Measurements from ENCODE around the gene CHFR.
"Not testable (repeated sequence)": the region's sequence is repeated elsewhere in the genome, so short reads cannot be mapped to it uniquely, and the experiment has no call there.

Gene CHFR

GRCh38 chr12:132851465-132851864 lies 35.9 kb downstream of the CHFR start:
- no peaks in the 10 kb centered on the region for H3K4me1 ChIP-seq (ENCODE audit: control extremely low read depth in 1 of 4, control insufficient read depth in 4 of 4, insufficient read depth in 4 of 4, low read length in 3 of 4)
- WGBS (ENCODE audit: insufficient coverage), result 97% methylated on average over 15 of the region's 25 CpGs
- ChIA-PET POLR2A (no interaction called here), CTCF (interaction anchor here (0.7 kb wide), 1 partner anchor 18 kb away, joined by 4 read pairs; no protein-coding TSS in a partner anchor)
- H3K9me3 ChIP-seq (ENCODE audit: control extremely low read depth in 1 of 5, control insufficient read depth in 4 of 5, insufficient read depth in 2 of 5, low read depth in 1 of 5, low read length in 4 of 5), result peaks cover 0 to 2% (median 0%) of the 10 kb centered on the region in 5 experiments
- H3K4me3 ChIP-seq (ENCODE audit: control insufficient read depth in 1 of 7, extremely low read depth in 1 of 7, insufficient read depth in 4 of 7, low read depth in 2 of 7, low read length in 6 of 7), result no peak overlapping the region
- peaks cover 2 to 79% (median 66%) of the 10 kb centered on the region in 4 experiments for H3K36me3 ChIP-seq (ENCODE audit: control insufficient read depth in 4 of 4, insufficient read depth in 4 of 4, low read length in 3 of 4)
- no peak overlapping the region for H3K27ac ChIP-seq (ENCODE audit: insufficient read depth in 1 of 2, low read depth in 1 of 2, low read length in 2 of 2, poor library complexity in 1 of 2, severe bottlenecking in 2 of 2)
- no peaks in the 10 kb centered on the region for H3K27me3 ChIP-seq (replicated peaks in 2 of 5; ENCODE audit: control insufficient read depth in 4 of 5, insufficient read depth in 5 of 5, low read length in 4 of 5)
- no peak for DNase-seq

- ChIA-PET POLR2A (no interaction called here), CTCF (no interaction called here)
- H3K4me3 ChIP-seq (ENCODE audit: control insufficient read depth in 1 of 7, extremely low read depth in 1 of 7, insufficient read depth in 4 of 7, low read depth in 2 of 7, low read length in 6 of 7), result no peak overlapping the region
- no peaks in the 10 kb centered on the region for H3K4me1 ChIP-seq (ENCODE audit: control extremely low read depth in 1 of 4, control insufficient read depth in 4 of 4, insufficient read depth in 4 of 4, low read length in 3 of 4)
- no peak overlapping the region for H3K27ac ChIP-seq (ENCODE audit: insufficient read depth in 1 of 2, low read depth in 1 of 2, low read length in 2 of 2, poor library complexity in 1 of 2, severe bottlenecking in 2 of 2)
- H3K9me3 ChIP-seq (ENCODE audit: control extremely low read depth in 1 of 5, control insufficient read depth in 4 of 5, insufficient read depth in 2 of 5, low read depth in 1 of 5, low read length in 4 of 5), result no peaks in the 10 kb centered on the region
- peaks cover 2 to 76% (median 61%) of the 10 kb centered on the region in 4 experiments for H3K36me3 ChIP-seq (ENCODE audit: control insufficient read depth in 4 of 4, insufficient read depth in 4 of 4, low read length in 3 of 4)
- 94% methylated on average over 11 of the region's 16 CpGs for WGBS (ENCODE audit: insufficient coverage)
- no peaks in the 10 kb centered on the region for H3K27me3 ChIP-seq (replicated peaks in 2 of 5; ENCODE audit: control insufficient read depth in 4 of 5, insufficient read depth in 5 of 5, low read length in 4 of 5)
- DNase-seq, result no peak
These were observed 37.1 kb downstream of the CHFR start for GRCh38 chr12:132850291-132850690.

- H3K4me3 ChIP-seq (ENCODE audit: control insufficient read depth in 1 of 7, extremely low read depth in 1 of 7, insufficient read depth in 4 of 7, low read depth in 2 of 7, low read length in 6 of 7), result no peak overlapping the region
- WGBS (ENCODE audit: insufficient coverage), result 95% methylated on average over 12 of the region's 13 CpGs
- H3K4me1 ChIP-seq (ENCODE audit: control extremely low read depth in 1 of 4, control insufficient read depth in 4 of 4, insufficient read depth in 4 of 4, low read length in 3 of 4), result no peaks in the 10 kb centered on the region
- ChIA-PET CTCF (interaction anchor here (0.8 kb wide), 1 partner anchor 56 kb away, joined by 3 read pairs; no protein-coding TSS in a partner anchor), POLR2A (no interaction called here)
- DNase-seq, result no peak
- peaks cover 0 to 66% (median 55%) of the 10 kb centered on the region in 4 experiments for H3K36me3 ChIP-seq (ENCODE audit: control insufficient read depth in 4 of 4, insufficient read depth in 4 of 4, low read length in 3 of 4)
- H3K9me3 ChIP-seq (ENCODE audit: control extremely low read depth in 1 of 5, control insufficient read depth in 4 of 5, insufficient read depth in 2 of 5, low read depth in 1 of 5, low read length in 4 of 5), result no peaks in the 10 kb centered on the region
- no peak overlapping the region for H3K27ac ChIP-seq (ENCODE audit: insufficient read depth in 1 of 2, low read depth in 1 of 2, low read length in 2 of 2, poor library complexity in 1 of 2, severe bottlenecking in 2 of 2)
- no peaks in the 10 kb centered on the region for H3K27me3 ChIP-seq (replicated peaks in 2 of 5; ENCODE audit: control insufficient read depth in 4 of 5, insufficient read depth in 5 of 5, low read length in 4 of 5)
These were observed 38.9 kb downstream of the CHFR start for GRCh38 chr12:132848521-132848920.

- WGBS (ENCODE audit: insufficient coverage), result 96% methylated on average over 28 of the region's 30 CpGs
- H3K36me3 ChIP-seq (ENCODE audit: control insufficient read depth in 4 of 4, insufficient read depth in 4 of 4, low read length in 3 of 4), result peaks cover 2 to 65% (median 49%) of the 10 kb centered on the region in 4 experiments
- no peak overlapping the region for H3K27ac ChIP-seq (ENCODE audit: insufficient read depth in 1 of 2, low read depth in 1 of 2, low read length in 2 of 2, poor library complexity in 1 of 2, severe bottlenecking in 2 of 2)
- no peaks in the 10 kb centered on the region for H3K9me3 ChIP-seq (ENCODE audit: control extremely low read depth in 1 of 5, control insufficient read depth in 4 of 5, insufficient read depth in 2 of 5, low read depth in 1 of 5, low read length in 4 of 5)
- no peaks in the 10 kb centered on the region for H3K27me3 ChIP-seq (replicated peaks in 2 of 5; ENCODE audit: control insufficient read depth in 4 of 5, insufficient read depth in 5 of 5, low read length in 4 of 5)
- CTCF ChIA-PET, result interaction anchor here (1.3 kb wide), 1 partner anchor 25 kb away, joined by 3 read pairs; no protein-coding TSS in a partner anchor
- H3K4me3 ChIP-seq (ENCODE audit: control insufficient read depth in 1 of 7, extremely low read depth in 1 of 7, insufficient read depth in 4 of 7, low read depth in 2 of 7, low read length in 6 of 7), result no peak overlapping the region
- DNase-seq, result no peak
- POLR2A ChIA-PET, result no interaction called here
- no peaks in the 10 kb centered on the region for H3K4me1 ChIP-seq (ENCODE audit: control extremely low read depth in 1 of 4, control insufficient read depth in 4 of 4, insufficient read depth in 4 of 4, low read length in 3 of 4)
These were observed 39.7 kb downstream of the CHFR start for GRCh38 chr12:132847363-132848356.

- peaks cover 6 to 67% (median 48%) of the 10 kb centered on the region in 4 experiments for H3K36me3 ChIP-seq (ENCODE audit: control insufficient read depth in 4 of 4, insufficient read depth in 4 of 4, low read length in 3 of 4)
- H3K9me3 ChIP-seq (ENCODE audit: control extremely low read depth in 1 of 5, control insufficient read depth in 4 of 5, insufficient read depth in 2 of 5, low read depth in 1 of 5, low read length in 4 of 5); H3K27ac ChIP-seq (ENCODE audit: insufficient read depth in 1 of 2, low read depth in 1 of 2, low read length in 2 of 2, poor library complexity in 1 of 2, severe bottlenecking in 2 of 2); H3K4me1 ChIP-seq (ENCODE audit: control extremely low read depth in 1 of 4, control insufficient read depth in 4 of 4, insufficient read depth in 4 of 4, low read length in 3 of 4); DNase-seq; H3K27me3 ChIP-seq (replicated peaks in 2 of 5; ENCODE audit: control insufficient read depth in 4 of 5, insufficient read depth in 5 of 5, low read length in 4 of 5); H3K4me3 ChIP-seq (ENCODE audit: control insufficient read depth in 1 of 7, extremely low read depth in 1 of 7, insufficient read depth in 4 of 7, low read depth in 2 of 7, low read length in 6 of 7); POLR2A ChIA-PET; CTCF ChIA-PET: not testable (repeated sequence)
- 97% methylated on average over 5 of the region's 11 CpGs for WGBS (ENCODE audit: insufficient coverage)
These were observed 42.7 kb downstream of the CHFR start for GRCh38 chr12:132844681-132845080.

GRCh38 chr12:132842449-132843045 lies 44.9 kb downstream of the CHFR start:
- H3K27me3 ChIP-seq (replicated peaks in 2 of 5; ENCODE audit: control insufficient read depth in 4 of 5, insufficient read depth in 5 of 5, low read length in 4 of 5), result no peaks in the 10 kb centered on the region
- 97% methylated on average over 19 of the region's 21 CpGs for WGBS (ENCODE audit: insufficient coverage)
- no peaks in the 10 kb centered on the region for H3K4me1 ChIP-seq (ENCODE audit: control extremely low read depth in 1 of 4, control insufficient read depth in 4 of 4, insufficient read depth in 4 of 4, low read length in 3 of 4)
- H3K27ac ChIP-seq (ENCODE audit: insufficient read depth in 1 of 2, low read depth in 1 of 2, low read length in 2 of 2, poor library complexity in 1 of 2, severe bottlenecking in 2 of 2), result no peak overlapping the region
- no peaks in the 10 kb centered on the region for H3K9me3 ChIP-seq (ENCODE audit: control extremely low read depth in 1 of 5, control insufficient read depth in 4 of 5, insufficient read depth in 2 of 5, low read depth in 1 of 5, low read length in 4 of 5)
- ChIA-PET POLR2A (no interaction called here), CTCF (no interaction called here)
- DNase-seq, result no peak
- H3K36me3 ChIP-seq (ENCODE audit: control insufficient read depth in 4 of 4, insufficient read depth in 4 of 4, low read length in 3 of 4), result peaks cover 6 to 64% (median 41%) of the 10 kb centered on the region in 4 experiments
- H3K4me3 ChIP-seq (ENCODE audit: control insufficient read depth in 1 of 7, extremely low read depth in 1 of 7, insufficient read depth in 4 of 7, low read depth in 2 of 7, low read length in 6 of 7), result no peak overlapping the region

- DNase-seq, result no peak
- peaks cover 0 to 5% (median 1%) of the 10 kb centered on the region in 4 experiments for H3K4me1 ChIP-seq (ENCODE audit: control extremely low read depth in 1 of 4, control insufficient read depth in 4 of 4, insufficient read depth in 4 of 4, low read length in 3 of 4)
- no peak overlapping the region for H3K27ac ChIP-seq (ENCODE audit: insufficient read depth in 1 of 2, low read depth in 1 of 2, low read length in 2 of 2, poor library complexity in 1 of 2, severe bottlenecking in 2 of 2)
- ChIA-PET CTCF (no interaction called here), POLR2A (no interaction called here)
- no peaks in the 10 kb centered on the region for H3K9me3 ChIP-seq (ENCODE audit: control extremely low read depth in 1 of 5, control insufficient read depth in 4 of 5, insufficient read depth in 2 of 5, low read depth in 1 of 5, low read length in 4 of 5)
- 98% methylated on average over 14 of the region's 15 CpGs for WGBS (ENCODE audit: insufficient coverage)
- H3K27me3 ChIP-seq (replicated peaks in 2 of 5; ENCODE audit: control insufficient read depth in 4 of 5, insufficient read depth in 5 of 5, low read length in 4 of 5), result no peaks in the 10 kb centered on the region
- H3K4me3 ChIP-seq (ENCODE audit: control insufficient read depth in 1 of 7, extremely low read depth in 1 of 7, insufficient read depth in 4 of 7, low read depth in 2 of 7, low read length in 6 of 7), result no peak overlapping the region
- H3K36me3 ChIP-seq (ENCODE audit: control insufficient read depth in 4 of 4, insufficient read depth in 4 of 4, low read length in 3 of 4), result peaks cover 6 to 53% (median 34%) of the 10 kb centered on the region in 4 experiments
These were observed 46.3 kb downstream of the CHFR start for GRCh38 chr12:132841151-132841550.

All from common myeloid progenitor, CD34-positive (primary cell).